GM12801 (cell line): ENCODE measurements around the gene WDPCP.

Experiments used
- CTCF ChIP-seq: IDR thresholded peaks from one replicate; pipeline ENCODE4 v1.5.1; 2011; ENCODE audit warnings: control low read depth; ENCODE audit not compliant: insufficient read length; ENCODE audit errors: extremely low read depth

WDPCP gene

GRCh38 chr2:63163161-63163820 is 425.0 kb downstream of the WDPCP start:
- no peak for TF ChIP-seq CTCF

GRCh38 chr2:63159262-63159661 is 429.0 kb downstream of the WDPCP start:
- TF ChIP-seq CTCF, result no peak

- TF ChIP-seq CTCF, result no peak
Measured at GRCh38 chr2:63132020-63132419, 456.3 kb downstream of the WDPCP start.

GRCh38 chr2:63131196-63131595 is 457.1 kb downstream of the WDPCP start:
- TF ChIP-seq CTCF, result no peak

- TF ChIP-seq CTCF, result no peak
Measured at GRCh38 chr2:63127594-63127993, 460.7 kb downstream of the WDPCP start.

GRCh38 chr2:63124850-63125249 is 463.4 kb downstream of the WDPCP start:
- TF ChIP-seq CTCF, result no peak

GRCh38 chr2:63124218-63124617 is 464.1 kb downstream of the WDPCP start:
- TF ChIP-seq CTCF, result no peak
